Stimulated activated CD4-positive, alpha-beta T cell treated with anti-CD3 and anti-CD28 coated beads, Interleukin-1b, Interleukin-23, amount 100 ng/mL, for 48 hours (primary cell): Measurements from ENCODE around the gene OR1I1.

Source experiments
- DNase-seq: peaks from one replicate; pipeline ENCODE4 v3.0.0-alpha.2; 2020

The OR1I1 gene

GRCh38 chr19:15099017-15099582 lies 17.1 kb downstream of the OR1I1 start:
- no peak for DNase-seq

- DNase-seq: peak; percentile 60
Measured at GRCh38 chr19:15101479-15102082, 19.6 kb downstream of the OR1I1 start.

GRCh38 chr19:15104003-15104402 lies 22.0 kb downstream of the OR1I1 start:
- no peak for DNase-seq

- no peak for DNase-seq
Measured at GRCh38 chr19:15104411-15104810, 22.4 kb downstream of the OR1I1 start.

GRCh38 chr19:15105044-15105443 lies 23.0 kb downstream of the OR1I1 start:
- DNase-seq: no peak

- peak; percentile 41 for DNase-seq
Measured at GRCh38 chr19:15107061-15108010, 25.3 kb downstream of the OR1I1 start, which contains the start of gene SYDE1. Gene SYDE1 (plus strand): TSS chr19:15107401. CDS start chr19:15107434, 33 bp downstream.

- DNase-seq: no peak
Measured at GRCh38 chr19:15108145-15108844, 26.3 kb downstream of the OR1I1 start.

GRCh38 chr19:15108845-15109767 lies 27.1 kb downstream of the OR1I1 start:
- no peak for DNase-seq

- no peak for DNase-seq
Measured at GRCh38 chr19:15109768-15110417, 27.9 kb downstream of the OR1I1 start.

GRCh38 chr19:15110418-15110815 lies 28.4 kb downstream of the OR1I1 start:
- DNase-seq: no peak

- no peak for DNase-seq
Measured at GRCh38 chr19:15111758-15112157, 29.7 kb downstream of the OR1I1 start.

- DNase-seq: no peak
Measured at GRCh38 chr19:15112385-15112784, 30.4 kb downstream of the OR1I1 start.

- DNase-seq: no peak
Measured at GRCh38 chr19:15113245-15114152, 31.5 kb downstream of the OR1I1 start.

- no peak for DNase-seq
Measured at GRCh38 chr19:15114153-15114540, 32.1 kb downstream of the OR1I1 start.

- DNase-seq: no peak
Measured at GRCh38 chr19:15115080-15115479, 33.1 kb downstream of the OR1I1 start.

GRCh38 chr19:15115762-15116615 lies 34.0 kb downstream of the OR1I1 start:
- no peak for DNase-seq

- no peak for DNase-seq
Measured at GRCh38 chr19:15116856-15117255, 34.8 kb downstream of the OR1I1 start.

- DNase-seq: no peak
Measured at GRCh38 chr19:15118248-15118647, 36.2 kb downstream of the OR1I1 start.

GRCh38 chr19:15118789-15119494 lies 36.9 kb downstream of the OR1I1 start:
- DNase-seq: no peak
